Nasal cavity respiratory epithelium epithelial cell of viscerocranial mucosa (primary cell): ENCODE results near the gene OLFML2A. TPM values are rescaled to one million over a fixed set of nuclear protein-coding genes. Genes with fewer than 3 reads are reported as not detected.

Experiments used
- total RNA-seq: library from RNA; depleted of rRNA; stranded (reverse); fragments of >200 nt; gene quantifications from 2 replicates; pipeline ENCODE4 v1.2.3, GENCODE V29; 2014

Gene OLFML2A
- total RNA-seq: 3.1 and 128 TPM in 2 replicates

DNA sequence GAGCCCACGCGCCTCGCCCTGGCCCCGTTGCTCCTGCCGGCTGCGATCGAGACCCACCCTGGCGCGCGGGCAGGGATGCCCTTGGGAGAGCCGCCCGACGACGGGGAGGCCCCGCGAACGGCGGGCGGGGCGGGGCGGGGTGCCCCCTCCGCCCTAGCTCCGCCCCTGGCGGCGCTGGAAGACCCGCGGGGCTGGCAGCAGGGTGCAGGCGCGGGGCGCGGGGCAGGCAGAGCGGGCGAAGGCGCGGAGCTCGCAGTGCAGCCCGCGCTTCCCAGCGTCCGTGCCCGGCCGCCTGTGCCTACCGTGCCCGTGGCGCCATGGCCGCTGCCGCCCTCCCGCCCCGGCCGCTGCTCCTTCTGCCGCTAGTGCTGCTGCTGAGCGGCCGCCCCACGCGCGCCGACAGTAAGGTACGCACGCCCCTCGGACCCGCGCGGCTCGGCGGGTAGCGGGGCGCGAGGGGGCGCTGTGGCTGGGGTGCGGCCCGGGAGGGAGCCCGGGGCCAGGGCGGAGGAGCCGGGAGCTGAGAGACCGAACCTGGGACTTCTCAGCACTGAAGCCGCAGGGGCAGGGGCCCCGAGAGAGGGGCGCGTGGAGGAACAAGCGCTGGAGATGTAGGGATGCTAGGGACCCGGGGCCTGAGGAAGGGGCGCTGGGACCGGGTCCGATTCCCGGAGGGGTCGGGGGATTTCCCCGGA is at the start of gene OLFML2A:
Gene OLFML2A, plus strand, starts transcription at position 180 of the 695 bp plus-strand sequence. Its CDS starts 138 bp downstream, at position 318.

DNA sequence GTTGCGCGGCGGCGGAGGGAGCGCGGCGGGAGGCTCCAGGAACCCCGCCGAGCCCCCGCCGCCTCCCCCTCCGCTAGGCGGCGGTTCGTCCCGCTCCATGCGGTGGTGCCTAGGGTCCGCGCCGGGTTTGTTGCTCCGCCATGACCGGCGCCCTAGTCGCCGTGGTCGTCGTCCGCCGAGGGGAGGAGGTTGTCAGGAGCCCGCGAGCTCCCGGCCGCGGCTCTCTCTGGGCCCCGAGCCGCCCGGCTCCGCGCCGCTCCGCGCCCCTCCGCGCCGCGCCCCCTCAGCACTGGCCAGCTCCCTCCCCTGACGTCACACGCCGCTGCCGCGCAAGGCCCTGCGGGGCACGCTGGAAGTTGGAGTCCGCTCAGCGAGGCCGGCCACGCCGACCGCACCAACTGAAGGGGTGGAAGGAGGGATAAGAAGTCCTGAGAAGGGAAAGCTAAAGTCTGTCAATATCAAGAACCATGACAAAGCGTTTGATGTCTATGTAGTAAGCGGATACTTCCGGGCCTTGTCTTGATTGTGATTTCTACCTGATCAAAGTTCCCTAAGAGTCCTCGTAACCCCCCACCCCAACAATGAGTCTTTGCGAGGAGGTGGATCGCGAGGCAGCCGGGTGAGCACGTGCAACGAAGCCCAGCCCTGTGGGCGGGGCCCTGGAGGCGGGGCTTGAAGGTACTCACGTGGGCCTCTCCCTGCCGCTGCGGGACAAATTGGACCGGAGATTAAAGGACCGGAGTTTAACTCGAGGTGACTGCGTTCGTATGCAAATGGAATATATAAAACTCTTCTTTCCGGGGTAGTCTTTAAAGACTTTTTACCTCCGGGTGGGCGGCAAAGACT is 5.7 kb upstream of the OLFML2A start, which contains the start of gene NR6A1:
Gene NR6A1, minus strand, starts transcription at position 291 of the 846 bp plus-strand sequence.

DNA sequence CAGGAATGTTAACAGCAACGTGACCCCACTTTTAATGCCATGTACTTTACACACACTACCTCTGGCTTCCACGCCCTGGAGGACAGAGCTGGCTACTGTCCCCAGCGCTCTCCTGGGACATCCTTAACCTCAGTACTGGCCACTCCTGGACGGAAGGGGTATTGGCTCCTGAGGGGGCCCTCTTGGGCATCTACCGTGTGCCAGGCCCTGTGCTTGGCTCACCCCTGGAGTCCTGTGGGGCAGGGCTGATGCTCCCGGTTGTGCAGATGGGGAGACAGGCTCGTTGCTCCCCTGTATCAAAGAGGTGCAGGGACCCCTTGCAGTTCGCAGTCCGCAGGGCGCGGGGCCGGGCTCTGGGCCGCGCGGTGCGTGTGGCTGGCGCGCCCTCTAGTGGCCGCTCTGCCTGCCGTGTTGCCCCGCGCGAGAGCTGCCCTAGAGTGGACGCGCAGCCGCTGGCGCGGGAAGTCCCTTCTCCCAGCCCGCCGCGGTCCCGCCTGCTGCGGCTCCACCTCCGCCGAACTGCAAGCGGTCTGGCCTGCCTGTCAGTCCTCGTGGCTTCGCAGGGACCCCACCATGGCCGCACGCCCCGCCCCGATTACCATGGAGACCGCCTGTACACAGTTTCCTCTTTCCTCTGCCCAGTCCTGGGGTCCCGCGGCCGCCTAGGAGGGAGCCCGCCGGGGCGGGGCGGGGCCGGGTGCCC is 76.0 kb downstream of the OLFML2A start, which contains the start of gene WDR38:
Gene WDR38, plus strand, starts transcription at position 632 of the 703 bp plus-strand sequence. CDS start 72 bp downstream, outside the sequence.

DNA sequence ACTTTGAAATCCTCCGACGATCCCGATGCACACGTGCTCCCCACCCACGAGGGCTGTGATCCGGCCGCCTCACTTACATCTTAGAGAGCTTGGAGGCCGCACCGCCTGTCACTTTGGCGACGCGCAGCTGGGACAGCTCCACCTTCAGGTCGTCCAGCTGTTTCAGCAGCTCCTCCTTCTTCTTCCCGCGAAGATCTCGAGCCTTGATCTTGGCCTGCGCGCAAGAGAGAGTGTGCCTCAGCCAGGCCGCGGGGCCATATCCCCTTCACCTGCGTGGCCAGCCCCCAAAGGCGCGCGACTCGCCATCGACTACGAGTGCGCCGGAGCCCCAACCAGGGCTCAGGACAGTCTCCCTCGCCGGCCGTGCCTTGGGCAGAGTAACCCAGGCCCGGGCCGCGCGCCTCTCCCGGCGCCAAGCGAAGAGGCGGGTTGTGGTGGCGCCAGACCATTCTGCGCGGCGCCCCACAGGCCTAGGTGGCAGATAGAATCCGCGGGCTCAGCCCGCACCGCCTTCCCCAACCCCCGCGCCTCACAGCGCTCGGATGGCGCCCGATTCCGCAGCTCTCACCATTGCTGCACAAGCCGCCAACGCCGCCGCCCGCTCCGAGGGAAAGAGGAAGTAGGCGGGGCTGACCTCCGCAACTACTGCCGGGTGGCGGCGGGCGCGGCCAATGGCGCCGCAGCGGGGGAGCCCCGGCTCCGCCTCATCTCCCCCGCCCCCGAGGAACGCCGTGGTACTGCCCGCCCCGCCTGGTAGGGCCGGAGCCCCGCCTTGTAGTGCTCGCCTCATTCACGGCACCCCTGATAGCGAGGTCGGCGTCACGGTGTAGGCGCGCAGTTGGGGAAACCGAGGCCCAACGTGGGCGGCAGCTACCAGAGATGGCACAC is 84.7 kb downstream of the OLFML2A start, which contains the start of the genes ARPC5L and RPL35:
Gene ARPC5L, plus strand, starts transcription at position 789 of the 888 bp plus-strand sequence. CDS start 7,161 bp downstream, outside the sequence.
Gene RPL35, minus strand, starts transcription at position 616 of the 888 bp plus-strand sequence. Its CDS starts 45 bp downstream, at position 571.

Other genes with a start within 250 kb of the OLFML2A start
- gene NR6A1, start 5.8 kb upstream of the OLFML2A start, total RNA-seq: 2.1 and 5.2 TPM in 2 replicates
- gene WDR38, start 76.3 kb downstream of the OLFML2A start, total RNA-seq: not detected in 2 replicates
- gene RPL35, start 84.8 kb downstream of the OLFML2A start, total RNA-seq: 1,196 and 2,349 TPM in 2 replicates
- 34.5 and 37.0 TPM in 2 replicates for gene ARPC5L, start 85.0 kb downstream of the OLFML2A start, total RNA-seq
- 12.0 and 18.0 TPM in 2 replicates for gene GOLGA1, start 163.9 kb downstream of the OLFML2A start, total RNA-seq